ENCODE data around the gene DIS3L2. TPM values are rescaled to one million over a fixed set of nuclear protein-coding genes. Genes with fewer than 3 reads are reported as not detected.

The DIS3L2 gene, protein sequence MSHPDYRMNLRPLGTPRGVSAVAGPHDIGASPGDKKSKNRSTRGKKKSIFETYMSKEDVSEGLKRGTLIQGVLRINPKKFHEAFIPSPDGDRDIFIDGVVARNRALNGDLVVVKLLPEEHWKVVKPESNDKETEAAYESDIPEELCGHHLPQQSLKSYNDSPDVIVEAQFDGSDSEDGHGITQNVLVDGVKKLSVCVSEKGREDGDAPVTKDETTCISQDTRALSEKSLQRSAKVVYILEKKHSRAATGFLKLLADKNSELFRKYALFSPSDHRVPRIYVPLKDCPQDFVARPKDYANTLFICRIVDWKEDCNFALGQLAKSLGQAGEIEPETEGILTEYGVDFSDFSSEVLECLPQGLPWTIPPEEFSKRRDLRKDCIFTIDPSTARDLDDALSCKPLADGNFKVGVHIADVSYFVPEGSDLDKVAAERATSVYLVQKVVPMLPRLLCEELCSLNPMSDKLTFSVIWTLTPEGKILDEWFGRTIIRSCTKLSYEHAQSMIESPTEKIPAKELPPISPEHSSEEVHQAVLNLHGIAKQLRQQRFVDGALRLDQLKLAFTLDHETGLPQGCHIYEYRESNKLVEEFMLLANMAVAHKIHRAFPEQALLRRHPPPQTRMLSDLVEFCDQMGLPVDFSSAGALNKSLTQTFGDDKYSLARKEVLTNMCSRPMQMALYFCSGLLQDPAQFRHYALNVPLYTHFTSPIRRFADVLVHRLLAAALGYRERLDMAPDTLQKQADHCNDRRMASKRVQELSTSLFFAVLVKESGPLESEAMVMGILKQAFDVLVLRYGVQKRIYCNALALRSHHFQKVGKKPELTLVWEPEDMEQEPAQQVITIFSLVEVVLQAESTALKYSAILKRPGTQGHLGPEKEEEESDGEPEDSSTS
- 10 to 100 TPM; 25.6 to 34.5 TPM for total RNA-seq

DNA sequence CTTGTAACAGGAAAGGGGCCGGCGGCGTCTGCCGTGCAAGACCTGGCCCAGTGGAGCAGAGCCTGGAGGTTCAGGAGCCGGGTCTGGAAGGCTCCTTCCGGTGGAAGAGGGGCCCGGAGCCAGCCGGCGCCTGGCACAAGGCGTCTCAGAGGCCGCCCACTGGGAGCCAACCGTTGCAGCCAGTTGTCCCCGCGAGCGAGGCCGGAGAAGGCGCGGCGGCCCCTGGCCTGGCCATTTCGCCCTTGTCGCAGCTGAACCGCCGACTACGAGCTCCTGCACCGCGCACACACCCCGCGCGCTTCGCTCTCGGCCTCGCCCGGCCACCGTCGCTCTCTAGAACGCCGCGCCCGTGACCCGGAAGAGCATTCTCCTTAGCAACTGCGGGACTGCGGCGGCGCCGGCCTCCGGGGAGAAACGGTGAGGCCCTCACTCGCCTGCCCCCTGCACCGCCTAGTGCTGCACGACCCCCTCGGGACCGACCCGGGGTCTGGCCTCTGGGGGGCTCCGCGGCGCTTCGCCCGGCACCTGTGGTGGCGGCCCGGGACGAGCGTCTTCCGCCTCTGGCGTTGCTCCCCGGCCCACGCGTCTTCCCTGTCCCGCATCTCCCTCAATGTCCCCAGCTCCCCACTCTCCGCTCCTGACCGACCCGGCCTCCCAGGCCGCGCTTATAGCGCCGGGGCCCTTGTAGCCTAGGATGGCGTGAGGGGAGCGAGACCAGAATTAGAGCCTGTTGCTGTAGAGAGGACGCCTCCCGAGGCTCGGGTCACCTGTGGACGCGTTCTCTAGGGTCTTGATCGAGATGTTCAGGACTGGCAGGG lies at the start of gene DIS3L2:
Gene DIS3L2, plus strand, starts transcription at position 365 of the 818 bp plus-strand sequence. CDS start 53,215 bp downstream, outside the sequence.
- peaks cover under 1% of the 10 kb centered on the region for H3K27me3 Mint-ChIP-seq
- intact Hi-C loops (cut with DNase I, micrococcal nuclease), result loop anchor here (1.0 to 5.0 kb wide), 8 partner anchors 35 to 589 kb away; partner anchors contain the start of genes COPS7B (in 1 of the 2), EIF4E2 (in 1 of the 2), NPPC (in 1 of the 2) and PDE6D (in 1 of the 2)
- no peaks in the 10 kb centered on the region for H3K9me3 Mint-ChIP-seq (ENCODE audit: low read depth)
- H3K27ac Mint-ChIP-seq, result peak within 1 kb of the TSS; percentile 96
- DNase-seq, result peak; percentile 91
- ChIA-PET POLR2A (interaction anchor here (0.5 to 0.7 kb wide), 2 partner anchors 23 to 76 kb away, joined by 3 read pairs; no protein-coding TSS in a partner anchor), CTCF (interaction anchor here (0.7 to 1.0 kb wide), 2 partner anchors 255 to 360 kb away, joined by 3 read pairs; no protein-coding TSS in a partner anchor)
- ATAC-seq, result peak; percentile 94
- H3K4me1 Mint-ChIP-seq, result peaks cover 41% of the 10 kb centered on the region
- peaks cover 5% of the 10 kb centered on the region for H3K36me3 Mint-ChIP-seq (ENCODE audit: low read depth)
- peak within 1 kb of the TSS; percentile 90 for H3K4me3 Mint-ChIP-seq

DNA sequence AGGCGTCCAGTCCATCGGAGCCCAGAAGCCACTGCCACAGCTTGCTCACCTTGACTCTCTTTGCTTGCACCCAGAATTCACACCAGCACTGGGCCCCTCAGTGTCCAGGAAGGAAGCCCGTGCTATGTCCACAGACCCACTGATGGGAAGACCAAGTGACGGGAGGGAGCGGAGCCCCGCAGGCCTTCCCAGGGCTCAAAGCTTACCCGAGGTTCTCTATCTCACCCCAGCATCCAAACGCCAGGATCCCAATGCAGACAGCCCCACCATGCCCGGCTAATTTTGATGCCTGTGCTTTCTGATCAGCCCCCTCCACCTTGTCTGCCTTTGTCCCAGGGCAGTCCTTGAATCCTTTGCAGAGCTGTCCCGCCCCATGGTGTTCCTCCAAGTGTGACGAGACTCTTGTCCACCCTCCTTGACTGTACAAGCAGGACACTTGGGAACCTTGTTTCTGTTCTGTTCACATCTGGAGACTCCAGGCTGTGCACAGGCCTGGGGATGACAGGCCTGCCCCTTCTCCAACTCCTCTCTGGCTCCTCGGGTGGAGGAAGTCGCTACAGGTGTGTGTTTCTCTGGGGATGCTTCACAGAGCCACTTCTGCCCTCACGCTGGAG lies 47.3 kb upstream of the DIS3L2 start:
- Mint-ChIP-seq H3K36me3 (ENCODE audit: low read depth) (no peaks in the 10 kb centered on the region), H3K27me3 (no peaks in the 10 kb centered on the region), H3K27ac (no peak overlapping the region), H3K4me3 (no peak overlapping the region), H3K9me3 (ENCODE audit: low read depth) (no peaks in the 10 kb centered on the region), H3K4me1 (peaks cover 20% of the 10 kb centered on the region)
- intact Hi-C loops (cut with DNase I, micrococcal nuclease), result no loop called here
- ChIA-PET CTCF (no interaction called here), POLR2A (no interaction called here)
- no peak for ATAC-seq
- DNase-seq, result no peak

DNA sequence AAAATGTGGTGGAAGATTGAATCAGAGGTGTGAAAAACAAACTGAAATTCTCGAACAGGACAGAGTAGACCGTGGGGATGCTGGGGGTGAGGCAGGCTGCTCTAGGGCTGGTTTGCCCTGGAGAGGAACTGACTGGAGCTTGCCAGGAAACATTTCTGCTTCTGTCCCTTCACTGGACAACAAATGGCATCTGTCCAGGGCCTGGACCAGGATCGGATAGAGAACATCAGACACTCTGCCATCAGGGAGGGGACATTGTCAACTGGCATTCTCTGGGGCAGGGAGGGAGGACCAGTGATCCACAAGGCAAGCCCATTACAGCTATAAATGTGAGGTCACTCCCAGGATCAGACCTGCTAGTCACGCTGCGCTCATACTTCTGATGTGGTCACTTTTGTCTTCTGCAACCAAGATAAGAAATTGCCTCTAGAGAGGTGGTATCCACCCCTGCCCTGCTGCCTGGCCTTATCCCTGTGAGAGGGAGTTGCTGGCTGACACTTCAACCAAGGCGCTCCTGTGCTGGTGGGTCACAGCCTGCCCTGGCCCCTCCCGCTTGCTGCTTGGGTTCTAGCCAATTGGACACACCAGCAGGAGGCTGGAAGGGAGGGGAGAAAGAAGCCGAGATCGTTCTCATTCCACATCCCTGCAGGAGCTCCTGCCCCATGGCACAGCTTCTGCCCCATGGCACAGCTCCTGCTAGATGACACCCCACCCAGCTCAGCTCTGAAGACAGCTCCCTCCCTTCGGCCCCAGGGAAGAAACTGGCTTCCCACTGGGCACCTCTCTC lies 44.0 kb upstream of the DIS3L2 start:
- Mint-ChIP-seq H3K27me3 (no peaks in the 10 kb centered on the region), H3K9me3 (ENCODE audit: low read depth) (no peaks in the 10 kb centered on the region), H3K4me1 (peaks cover 6% of the 10 kb centered on the region), H3K27ac (no peak overlapping the region), H3K36me3 (ENCODE audit: low read depth) (no peaks in the 10 kb centered on the region), H3K4me3 (no peak overlapping the region)
- ChIA-PET POLR2A (no interaction called here), CTCF (interaction anchor here (0.6 to 2.9 kb wide), 5 partner anchors 11 to 638 kb away, joined by 3 to 17 read pairs (median 3); no protein-coding TSS in a partner anchor)
- DNase-seq (peak; percentile 3), ATAC-seq (peak; percentile 57)
- intact Hi-C loops (cut with DNase I, micrococcal nuclease), result no loop called here

DNA sequence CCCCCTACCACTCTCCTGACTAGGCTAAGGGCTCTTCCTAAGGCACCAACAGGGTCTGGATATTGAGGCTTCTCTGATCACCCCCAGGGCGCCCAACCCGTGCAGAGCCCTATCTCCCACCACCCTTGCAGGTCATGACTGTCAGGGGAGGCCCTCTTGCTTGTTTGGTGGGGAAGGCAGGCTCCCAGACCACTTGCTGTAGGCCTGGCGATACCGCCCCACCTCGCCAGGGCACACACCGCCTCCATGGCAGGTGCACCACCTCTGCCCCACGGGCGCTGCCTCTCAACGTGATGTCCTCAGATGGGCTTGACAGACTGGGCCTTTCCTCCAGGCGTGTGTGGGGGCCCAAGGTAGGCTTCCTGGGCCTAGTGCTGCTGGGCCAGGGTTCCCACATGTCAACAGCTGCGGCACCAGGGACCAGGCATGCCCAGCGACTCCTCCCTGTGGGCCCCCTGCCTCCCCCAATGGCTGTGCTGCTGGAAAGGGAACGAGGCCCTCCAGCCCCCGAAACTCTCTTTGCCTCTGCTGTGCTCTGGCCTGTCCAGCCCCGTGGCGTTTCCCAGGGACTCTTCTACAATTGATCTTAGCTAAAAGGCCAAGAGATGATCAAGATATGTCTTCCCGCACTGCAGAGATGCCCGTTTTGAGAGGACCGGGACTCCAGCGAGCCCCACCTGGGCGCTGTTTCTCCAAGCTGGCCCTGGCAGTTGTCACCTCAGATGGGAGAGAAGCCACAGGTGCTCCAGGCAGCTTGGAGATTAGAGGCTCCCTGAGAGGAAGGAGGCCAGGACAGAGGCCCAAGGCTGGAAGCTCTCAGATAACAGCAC lies 42.8 kb upstream of the DIS3L2 start:
- peaks cover 6% of the 10 kb centered on the region for H3K4me1 Mint-ChIP-seq

DNA sequence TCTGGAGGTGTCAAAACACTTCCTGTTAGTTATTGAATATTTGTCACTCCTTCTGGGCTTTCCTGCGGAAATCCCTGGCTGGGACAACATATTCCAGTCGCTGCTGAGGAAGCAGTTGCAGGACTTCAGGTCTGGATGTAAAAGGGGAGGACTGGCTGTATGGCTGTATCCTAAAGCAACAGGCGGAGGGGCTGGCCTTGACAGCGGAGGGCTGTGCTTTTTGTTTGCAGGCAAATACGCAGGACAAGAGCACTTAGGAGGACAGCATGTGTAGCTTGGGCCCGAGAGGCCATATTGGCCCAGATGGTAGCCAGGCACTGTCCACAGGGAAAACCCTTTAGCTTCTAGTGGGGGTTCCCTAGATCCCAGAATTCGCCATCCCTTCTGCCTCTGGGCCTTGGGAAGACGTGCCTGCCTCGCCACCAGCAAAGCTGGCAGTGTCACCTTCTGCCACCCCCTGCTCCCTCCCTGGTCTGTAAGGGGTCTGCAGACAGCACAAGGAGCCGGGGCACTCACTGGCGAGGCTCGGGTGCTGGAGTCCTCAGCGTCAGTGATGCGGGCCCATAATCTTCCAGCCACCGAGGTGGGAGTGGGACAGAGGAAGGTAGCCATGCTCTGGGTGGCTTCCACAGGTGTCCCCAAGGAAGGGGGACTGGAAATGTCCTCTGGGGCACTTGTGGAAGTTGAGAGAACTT lies 42.0 kb upstream of the DIS3L2 start:
- POLR2A ChIA-PET, result no interaction called here
- Mint-ChIP-seq H3K27ac (no peak overlapping the region), H3K4me3 (no peak overlapping the region), H3K4me1 (peaks cover 6% of the 10 kb centered on the region), H3K9me3 (ENCODE audit: low read depth) (no peaks in the 10 kb centered on the region), H3K36me3 (ENCODE audit: low read depth) (no peaks in the 10 kb centered on the region), H3K27me3 (peaks cover 12% of the 10 kb centered on the region)
- intact Hi-C loops (cut with DNase I, micrococcal nuclease), result loop anchor here in 1 of 2 experiments (10.0 kb wide), 1 partner anchor 315 kb away; no protein-coding TSS in a partner anchor
- CTCF ChIA-PET, result interaction anchor here (0.8 to 1.7 kb wide), 4 partner anchors 8 to 25 kb away, joined by 3 to 5 read pairs (median 4); no protein-coding TSS in a partner anchor
- ATAC-seq (no peak), DNase-seq (no peak)

More for the DNA sequence above, 42.8 kb upstream of the DIS3L2 start:
- Mint-ChIP-seq H3K9me3 (ENCODE audit: low read depth) (no peaks in the 10 kb centered on the region), H3K36me3 (ENCODE audit: low read depth) (no peaks in the 10 kb centered on the region), H3K4me3 (no peak overlapping the region), H3K27me3 (peaks cover 4% of the 10 kb centered on the region), H3K27ac (no peak overlapping the region)
- DNase-seq (no peak), ATAC-seq (no peak)
- POLR2A ChIA-PET, result no interaction called here
- CTCF ChIA-PET, result interaction anchor here (0.8 to 1.3 kb wide), 2 partner anchors 18 to 24 kb away, joined by 3 to 5 read pairs; no protein-coding TSS in a partner anchor
- intact Hi-C loops (cut with DNase I, micrococcal nuclease), result no loop called here

DNA sequence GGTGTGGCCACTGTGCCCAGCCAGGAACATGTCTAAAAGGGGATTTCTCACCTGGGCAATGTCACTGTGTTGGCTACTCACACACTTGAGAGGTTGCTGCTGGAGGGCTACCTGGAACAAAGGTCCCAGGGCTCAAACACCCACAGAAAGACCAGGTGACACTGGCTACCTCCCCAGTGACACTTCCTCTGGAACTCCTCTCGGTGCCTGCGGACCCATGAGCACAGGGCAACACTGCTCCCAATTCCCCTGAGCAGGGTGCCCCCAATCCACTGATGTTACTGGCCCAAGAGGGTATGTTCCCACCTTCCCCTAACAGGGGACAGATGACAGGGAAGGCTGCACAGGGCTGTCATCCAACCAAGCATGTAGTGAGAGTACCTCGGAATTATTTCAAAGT lies 41.1 kb upstream of the DIS3L2 start:
- CTCF ChIA-PET, result interaction anchor here (0.8 to 1.8 kb wide), 5 partner anchors 9 to 407 kb away, joined by 3 to 5 read pairs (median 4); no protein-coding TSS in a partner anchor
- Mint-ChIP-seq H3K4me1 (peaks cover 6% of the 10 kb centered on the region), H3K36me3 (ENCODE audit: low read depth) (no peaks in the 10 kb centered on the region), H3K27ac (no peak overlapping the region), H3K27me3 (peaks cover 15% of the 10 kb centered on the region), H3K4me3 (no peak overlapping the region), H3K9me3 (ENCODE audit: low read depth) (no peaks in the 10 kb centered on the region)
- DNase-seq, result no peak
- intact Hi-C loops (cut with DNase I, micrococcal nuclease), result loop anchor here in 1 of 2 experiments (10.0 kb wide), 1 partner anchor 314 kb away; no protein-coding TSS in a partner anchor
- POLR2A ChIA-PET, result interaction anchor here (0.6 kb wide), 1 partner anchor 348 kb away, joined by 5 read pairs; no protein-coding TSS in a partner anchor
- ATAC-seq, result no peak

DNA sequence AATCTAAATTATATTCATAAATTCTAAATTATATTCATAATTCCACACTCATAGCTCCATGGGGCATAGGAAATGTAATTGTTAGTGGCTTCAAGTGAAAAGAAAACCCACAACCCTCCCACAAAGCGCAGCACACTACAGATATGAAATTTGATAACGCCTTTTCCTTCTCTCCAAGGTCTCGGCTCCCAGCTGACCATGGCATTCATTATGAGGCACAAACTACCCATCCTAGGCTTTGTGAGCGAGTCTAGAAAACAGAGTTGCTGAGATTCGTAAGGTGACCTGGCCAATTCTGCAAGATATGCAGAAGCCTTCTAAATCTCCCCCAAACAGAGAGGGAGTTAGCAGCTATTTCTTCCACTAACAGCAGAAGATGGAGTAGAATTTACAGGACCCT lies 40.7 kb upstream of the DIS3L2 start:
- ChIA-PET POLR2A (interaction anchor here (0.6 kb wide), 1 partner anchor 347 kb away, joined by 5 read pairs; no protein-coding TSS in a partner anchor), CTCF (interaction anchor here (0.8 to 6.3 kb wide), 7 partner anchors 8 to 514 kb away, joined by 3 to 67 read pairs (median 4); no protein-coding TSS in a partner anchor)
- intact Hi-C loops (cut with DNase I, micrococcal nuclease), result loop anchor here in 1 of 2 experiments (10.0 kb wide), 1 partner anchor 314 kb away; no protein-coding TSS in a partner anchor
- H3K36me3 Mint-ChIP-seq (ENCODE audit: low read depth), result no peaks in the 10 kb centered on the region
- DNase-seq (no peak), ATAC-seq (no peak)
- H3K4me1 Mint-ChIP-seq, result peaks cover 6% of the 10 kb centered on the region
- H3K9me3 Mint-ChIP-seq (ENCODE audit: low read depth), result no peaks in the 10 kb centered on the region
- no peak overlapping the region for H3K4me3 Mint-ChIP-seq
- H3K27me3 Mint-ChIP-seq, result peaks cover 15% of the 10 kb centered on the region
- no peak overlapping the region for H3K27ac Mint-ChIP-seq

DNA sequence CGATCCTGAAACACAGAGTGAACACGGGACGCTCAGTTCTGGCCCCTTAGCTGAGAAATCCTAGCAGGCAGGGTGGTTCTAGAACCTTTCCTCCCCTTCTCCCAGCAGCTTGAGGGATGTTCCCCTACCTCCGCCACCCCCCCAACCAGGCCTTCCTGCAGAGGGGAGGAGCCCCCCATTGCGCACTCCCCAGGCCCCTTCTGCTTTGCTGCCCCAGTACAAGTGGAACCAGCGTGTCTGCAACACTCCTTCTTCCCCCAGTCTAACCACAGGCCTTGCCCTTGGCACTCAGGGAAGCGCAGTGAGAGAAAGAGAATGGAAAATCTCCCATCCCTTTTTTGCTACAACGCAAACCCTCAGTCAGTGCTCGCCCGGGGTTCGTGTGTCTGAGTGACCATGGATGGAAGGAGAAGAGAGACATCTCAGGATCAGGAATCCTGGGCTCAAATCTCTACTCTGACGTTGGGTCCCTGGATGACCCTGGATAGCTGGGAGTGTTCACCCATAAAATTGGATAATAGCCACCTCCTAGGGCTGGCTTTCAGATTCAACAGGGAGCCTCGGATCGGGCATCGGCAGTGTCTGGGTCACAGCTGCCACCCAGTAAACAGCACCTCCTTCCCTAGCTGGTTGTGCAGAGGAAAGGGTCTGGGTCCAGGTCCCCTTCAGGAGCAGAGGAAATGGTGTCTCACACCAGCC lies 39.1 kb upstream of the DIS3L2 start:
- ATAC-seq (no peak), DNase-seq (no peak)
- H3K4me1 Mint-ChIP-seq, result peaks cover 5% of the 10 kb centered on the region
- H3K9me3 Mint-ChIP-seq (ENCODE audit: low read depth), result no peaks in the 10 kb centered on the region
- H3K27me3 Mint-ChIP-seq, result peaks cover 26% of the 10 kb centered on the region
- no peak overlapping the region for H3K27ac Mint-ChIP-seq
- POLR2A ChIA-PET, result no interaction called here
- H3K4me3 Mint-ChIP-seq, result no peak overlapping the region
- CTCF ChIA-PET, result interaction anchor here (0.6 to 6.3 kb wide), 8 partner anchors 16 to 513 kb away, joined by 3 to 67 read pairs (median 5); no protein-coding TSS in a partner anchor
- no peaks in the 10 kb centered on the region for H3K36me3 Mint-ChIP-seq (ENCODE audit: low read depth)
- intact Hi-C loops (cut with DNase I, micrococcal nuclease), result loop anchor here in 1 of 2 experiments (10.0 kb wide), 1 partner anchor 312 kb away; no protein-coding TSS in a partner anchor

Measured in activated CD4-positive, alpha-beta T cell treated with anti-CD3 and anti-CD28 coated beads for 36 hours (primary cell).